HG02571 (cell line): ENCODE data around the gene CCDC154.
A peak's percentile ranks its signal among the peaks of the same experiment; 100 is the strongest.
"Not testable (repeated sequence)": the region's sequence is repeated elsewhere in the genome, so short reads cannot be mapped to it uniquely, and the experiment has no call there.

Source experiments
- ATAC-seq: cut with Tn5 transposase; IDR thresholded peaks from one replicate; pipeline ENCODE4 v1.9.1; 2021; ENCODE audit warnings: mild to moderate bottlenecking, moderate library complexity; ENCODE audit not compliant: unreplicated experiment

CCDC154 gene, protein sequence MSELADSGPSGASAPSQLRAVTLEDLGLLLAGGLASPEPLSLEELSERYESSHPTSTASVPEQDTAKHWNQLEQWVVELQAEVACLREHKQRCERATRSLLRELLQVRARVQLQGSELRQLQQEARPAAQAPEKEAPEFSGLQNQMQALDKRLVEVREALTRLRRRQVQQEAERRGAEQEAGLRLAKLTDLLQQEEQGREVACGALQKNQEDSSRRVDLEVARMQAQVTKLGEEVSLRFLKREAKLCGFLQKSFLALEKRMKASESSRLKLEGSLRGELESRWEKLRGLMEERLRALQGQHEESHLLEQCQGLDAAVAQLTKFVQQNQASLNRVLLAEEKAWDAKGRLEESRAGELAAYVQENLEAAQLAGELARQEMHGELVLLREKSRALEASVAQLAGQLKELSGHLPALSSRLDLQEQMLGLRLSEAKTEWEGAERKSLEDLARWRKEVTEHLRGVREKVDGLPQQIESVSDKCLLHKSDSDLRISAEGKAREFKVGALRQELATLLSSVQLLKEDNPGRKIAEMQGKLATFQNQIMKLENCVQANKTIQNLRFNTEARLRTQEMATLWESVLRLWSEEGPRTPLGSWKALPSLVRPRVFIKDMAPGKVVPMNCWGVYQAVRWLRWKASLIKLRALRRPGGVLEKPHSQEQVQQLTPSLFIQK

DNA sequence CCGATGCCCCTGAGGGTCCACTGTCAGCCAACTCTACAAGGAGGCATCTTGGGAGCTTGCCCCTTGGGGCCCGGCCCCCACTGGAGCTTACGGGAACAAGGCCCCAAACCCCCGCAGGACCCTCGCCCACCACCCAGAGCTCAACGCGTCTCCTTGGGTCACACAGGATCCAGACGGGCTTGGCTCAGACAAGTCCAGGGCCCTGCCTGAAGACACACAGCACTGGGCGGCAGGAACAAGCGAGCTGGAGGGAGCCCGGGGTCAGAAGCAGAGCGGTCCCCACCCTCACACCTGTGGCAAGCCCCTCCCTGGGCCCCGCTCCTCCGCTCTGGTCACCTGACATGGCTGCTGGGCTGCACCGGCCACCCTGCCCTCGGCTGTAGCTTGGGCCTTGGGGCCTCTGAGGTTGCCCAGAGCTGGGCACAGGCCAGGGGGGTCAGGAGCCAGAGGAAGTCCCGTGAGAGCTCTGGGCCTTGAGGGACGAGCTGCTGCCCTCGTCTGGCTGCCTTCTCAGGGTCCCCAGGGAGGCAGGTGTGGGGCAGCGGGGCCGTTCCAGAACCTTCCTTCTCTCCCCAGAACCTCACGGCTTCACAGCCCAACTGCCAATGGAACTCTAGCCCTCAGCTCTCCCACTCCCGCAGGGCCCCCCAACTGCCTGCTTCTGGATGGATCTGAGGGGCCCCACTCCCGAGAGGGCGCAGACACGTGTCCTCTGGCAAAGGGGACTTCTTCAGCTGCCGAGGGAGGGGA lies at the start of gene CCDC154:
Gene CCDC154, minus strand, starts transcription at position 577 of the 750 bp plus-strand sequence. Its CDS starts 234 bp downstream, at position 343.
- ATAC-seq = no peak

DNA sequence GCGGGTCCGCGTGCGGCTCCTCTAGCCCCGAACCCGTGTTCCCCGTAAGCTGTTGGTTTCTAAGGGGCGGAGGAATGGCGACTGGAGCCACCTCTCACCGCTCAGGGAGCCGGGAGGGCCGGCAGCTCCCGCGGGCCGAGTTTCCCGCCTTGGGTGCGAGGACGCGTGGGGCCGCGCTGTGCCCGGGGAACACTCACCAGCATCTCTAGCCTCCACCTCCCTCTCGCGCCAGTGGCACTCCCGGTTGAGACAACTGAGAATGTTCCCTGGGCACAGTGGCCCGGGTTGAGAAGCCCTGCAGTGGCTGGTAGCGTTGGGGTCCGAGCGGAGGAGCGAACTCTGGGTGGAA lies 49.4 kb upstream of the CCDC154 start:
- no peak for ATAC-seq

DNA sequence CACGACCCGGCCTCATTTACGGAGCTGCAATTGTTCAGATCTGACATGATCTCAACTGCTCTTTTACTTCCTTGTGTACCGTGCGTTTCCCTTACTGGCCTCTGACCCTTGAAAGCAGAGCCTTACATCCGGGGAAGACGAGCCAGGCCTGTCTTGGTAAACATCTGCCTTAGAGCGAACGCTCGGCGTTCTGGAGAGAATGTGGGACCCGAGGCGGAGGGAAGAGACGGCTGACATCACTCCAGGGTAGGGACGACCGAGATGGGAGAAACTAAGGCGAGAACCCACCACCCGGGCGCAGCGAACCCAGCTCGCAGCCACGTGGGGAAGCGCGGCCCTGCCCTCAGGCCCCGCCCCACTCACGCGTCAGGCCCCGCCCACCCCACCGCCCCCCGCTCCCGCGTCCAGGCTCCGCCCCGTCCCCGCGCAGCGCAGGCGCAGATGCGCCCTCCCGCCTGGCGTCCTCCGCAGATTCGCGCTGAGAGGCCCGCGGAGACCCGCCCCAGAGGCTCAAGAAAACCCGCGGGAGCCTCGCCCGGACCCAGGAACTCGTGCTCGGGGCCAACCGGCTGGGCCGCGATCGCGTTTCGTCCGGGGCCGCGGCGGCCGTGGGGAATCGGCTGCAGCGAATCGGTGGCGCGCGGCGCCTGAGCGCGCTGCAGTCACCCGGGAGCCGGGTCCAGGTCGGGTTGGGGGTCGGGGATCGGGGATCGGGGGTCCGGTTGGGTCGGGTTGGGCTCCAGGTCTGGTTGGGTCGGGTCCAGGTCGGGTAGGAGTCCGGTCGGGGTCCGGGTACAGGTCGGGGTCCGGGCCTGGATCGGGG lies 48.8 kb upstream of the CCDC154 start, which contains the start of gene TELO2:
Gene TELO2, plus strand, starts transcription at position 438 of the 823 bp plus-strand sequence. CDS start 922 bp downstream, outside the sequence.
- ATAC-seq = peak; percentile 52

DNA sequence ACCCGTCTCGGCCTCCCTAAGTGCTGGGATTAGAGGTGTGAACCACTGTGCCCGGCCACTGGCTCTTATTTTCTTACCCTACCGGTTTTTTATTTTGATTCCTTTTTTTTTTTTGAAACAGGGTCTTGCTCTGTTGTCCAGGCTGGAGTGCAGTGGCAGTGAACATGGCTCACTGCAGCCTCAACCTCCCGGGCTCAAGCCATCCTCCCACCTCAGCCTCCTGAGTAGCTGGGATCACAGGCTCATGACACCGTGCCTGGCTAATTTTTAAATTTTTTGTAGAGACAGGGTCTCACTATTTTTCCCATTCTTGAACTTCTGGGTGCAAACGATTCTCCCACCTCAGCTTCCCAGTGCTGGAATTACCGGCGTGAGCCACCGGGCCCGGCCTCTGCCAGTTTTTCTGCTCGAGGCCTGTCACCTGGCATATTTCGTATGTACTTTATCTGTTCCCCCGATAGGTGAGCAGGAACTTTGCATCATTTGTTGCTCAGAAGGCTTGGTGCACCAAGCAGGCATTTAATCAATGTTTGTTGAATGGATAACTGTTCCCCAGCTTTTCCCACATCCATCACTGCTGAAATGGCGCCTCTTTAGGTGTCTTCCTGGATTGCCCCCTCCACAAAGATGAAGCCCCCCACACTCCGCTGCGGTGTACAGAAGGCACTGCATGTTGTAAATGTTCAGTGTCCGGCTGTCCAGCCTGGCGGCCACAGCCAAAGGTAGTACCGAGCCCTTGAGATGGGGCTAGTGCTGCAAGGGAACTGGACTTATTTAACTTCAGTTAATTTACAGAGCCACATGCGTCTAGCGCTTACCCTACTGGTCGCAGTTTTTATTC lies 47.9 kb upstream of the CCDC154 start:
- ATAC-seq = no peak

DNA sequence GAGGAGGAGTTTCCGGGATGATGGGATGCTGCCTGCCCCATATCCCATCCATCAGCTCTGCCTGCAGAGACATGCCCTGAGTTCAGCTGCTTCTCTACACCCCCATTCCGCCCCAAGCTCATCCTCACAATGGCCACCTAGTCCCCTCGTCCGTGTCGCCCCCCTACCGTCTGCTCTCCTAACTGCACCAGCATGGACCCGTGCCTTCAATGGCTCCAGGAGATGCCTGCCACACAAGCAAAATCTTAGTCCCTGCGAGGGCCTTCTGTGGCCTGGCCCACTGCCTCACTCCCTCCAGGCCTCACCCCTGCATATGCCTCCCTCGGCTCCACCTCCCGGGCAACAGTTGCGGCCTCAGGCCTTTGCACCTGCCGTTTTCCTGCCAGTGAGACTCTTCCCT lies 47.0 kb upstream of the CCDC154 start:
- ATAC-seq = no peak

DNA sequence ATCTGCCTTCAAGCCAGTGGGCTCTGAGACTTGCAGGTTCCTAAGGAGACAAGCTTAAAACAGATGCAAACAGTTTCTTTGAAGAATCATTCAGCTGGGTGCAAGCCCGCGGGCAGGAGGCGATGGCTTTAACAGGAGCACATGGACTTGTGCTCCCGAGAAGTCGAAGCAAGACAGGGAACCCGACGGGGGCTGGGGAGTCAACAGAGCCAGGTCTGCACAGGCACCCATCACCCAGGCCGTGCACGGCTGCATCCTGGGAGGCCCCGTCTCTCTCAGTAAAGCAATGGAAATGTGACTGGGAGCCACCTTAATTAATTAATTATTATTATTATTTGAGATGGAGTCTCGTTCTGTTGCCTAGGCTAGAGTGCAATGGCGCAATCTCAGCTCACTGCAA lies 44.7 kb upstream of the CCDC154 start:
- no peak for ATAC-seq

DNA sequence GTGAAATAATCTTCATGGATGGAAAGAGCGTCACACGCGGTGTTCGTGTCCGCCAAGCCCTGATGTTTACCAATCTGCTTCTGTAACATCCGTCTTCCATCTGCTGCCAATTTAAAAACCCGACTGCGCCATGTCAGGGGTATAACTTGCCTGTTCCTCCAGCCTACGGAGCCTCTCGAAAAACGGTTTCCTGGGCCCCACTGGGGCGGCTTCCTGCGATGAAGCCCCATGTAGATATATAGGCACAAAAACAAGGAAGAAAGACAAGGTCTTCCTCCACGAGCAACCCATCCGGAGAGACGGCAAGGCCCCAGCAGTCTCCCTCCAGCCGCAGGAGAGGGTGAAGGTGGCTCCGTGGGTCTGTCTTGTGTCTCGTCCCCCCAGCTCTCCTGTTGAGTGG lies 44.3 kb upstream of the CCDC154 start, which contains the start of gene PTX4:
Gene PTX4, minus strand, starts transcription at position 326 of the 400 bp plus-strand sequence. Its CDS starts 35 bp downstream, at position 291.
- no peak for ATAC-seq

DNA sequence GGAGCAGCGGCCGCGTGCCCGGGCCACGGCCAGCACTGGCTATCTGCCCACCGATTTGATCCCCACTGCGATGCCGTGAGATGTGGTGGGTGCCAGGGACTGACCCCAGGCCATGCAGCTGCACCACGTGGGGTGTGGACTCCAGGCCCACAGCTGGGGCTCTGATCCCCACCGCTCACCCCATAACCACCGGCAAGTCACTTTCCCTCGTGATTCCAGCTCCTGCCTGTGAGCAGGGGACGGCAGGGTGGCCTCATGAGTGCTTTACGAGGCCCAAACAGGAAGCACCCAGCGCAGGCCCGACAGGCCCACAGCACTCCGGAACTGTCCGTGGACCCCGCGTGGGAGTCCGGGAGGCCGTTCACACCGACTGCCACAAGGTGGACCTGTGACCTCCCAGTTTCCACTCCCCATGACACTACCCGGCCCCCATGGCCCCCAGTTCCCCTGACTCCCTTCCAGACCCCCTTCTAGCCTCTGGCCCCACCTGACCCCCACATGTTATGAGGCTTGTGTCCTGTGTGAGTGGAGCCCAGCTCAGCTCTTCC lies 43.8 kb upstream of the CCDC154 start:
- no peak for ATAC-seq

DNA sequence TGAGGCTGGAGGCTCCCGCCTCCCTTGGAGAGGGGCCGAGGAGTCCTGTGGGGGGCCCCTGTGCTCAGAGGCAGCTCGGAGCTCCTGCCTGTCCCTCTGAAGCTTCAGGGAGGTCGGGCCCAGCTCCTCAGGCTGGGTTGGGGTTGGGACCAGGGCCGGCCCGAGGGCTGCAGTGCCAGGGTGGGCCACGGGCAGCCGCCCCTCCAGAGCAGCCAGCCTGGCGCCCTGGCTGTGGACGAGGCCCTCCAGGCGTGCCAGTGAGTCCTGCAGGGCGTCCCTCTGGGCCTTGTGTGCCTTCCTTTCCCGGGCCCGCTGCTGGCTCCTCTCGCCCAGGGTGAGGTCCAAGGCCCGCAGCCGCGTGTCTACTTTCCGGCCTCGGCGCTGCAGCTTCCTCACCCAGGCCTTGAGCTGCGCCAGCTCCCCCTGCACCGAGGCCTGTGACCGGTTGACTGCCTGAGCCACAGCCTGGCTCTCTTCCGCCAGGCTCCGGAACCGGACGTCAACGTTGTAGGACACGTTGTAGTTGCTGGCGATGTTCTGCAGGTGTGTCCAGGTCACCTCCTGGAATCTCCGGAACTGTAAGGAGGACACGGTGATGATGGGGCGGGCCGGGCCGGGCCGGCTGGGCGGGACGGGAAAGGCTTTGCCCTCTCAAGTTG lies 43.2 kb upstream of the CCDC154 start:
- ATAC-seq = no peak

DNA sequence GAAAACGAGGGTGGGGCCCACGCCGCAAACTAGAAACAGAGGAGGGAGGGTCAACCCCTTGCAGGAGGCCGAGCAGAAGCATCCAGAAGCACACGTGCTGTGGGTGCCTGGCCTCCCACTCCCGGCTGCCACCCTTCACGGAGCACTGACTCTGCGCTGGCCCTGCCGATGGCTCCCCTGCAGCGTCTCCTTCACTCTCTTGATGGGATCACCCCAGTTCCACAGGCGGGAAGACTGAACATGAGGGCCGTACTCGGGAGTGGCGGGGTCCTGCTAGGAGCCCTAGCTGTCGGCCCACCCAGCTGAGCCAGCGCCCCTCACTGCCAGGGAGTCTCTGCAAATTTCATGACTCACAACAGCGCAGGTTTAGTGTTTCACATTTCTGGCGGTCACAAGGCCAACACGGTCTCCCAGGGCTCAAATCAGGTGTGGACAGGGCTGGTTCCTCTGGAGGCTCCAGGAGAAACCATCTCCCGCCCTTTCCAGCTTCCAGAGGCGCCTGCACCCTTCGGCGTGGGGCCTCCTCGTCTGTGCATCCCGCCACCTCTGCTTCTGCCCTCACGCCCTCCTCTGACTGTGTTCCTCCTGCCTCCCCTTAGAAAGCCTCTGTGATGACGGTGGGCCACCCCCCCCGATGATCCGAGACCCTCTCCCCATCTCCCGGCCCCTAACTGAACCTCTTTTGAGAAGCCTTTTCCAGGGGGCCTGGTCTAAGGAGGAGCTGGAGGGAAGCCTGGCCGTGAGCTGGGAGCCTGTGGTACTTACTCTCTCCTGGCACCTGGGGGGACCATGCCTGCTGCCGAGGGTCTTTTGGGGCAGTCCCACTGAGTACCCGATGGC lies 42.4 kb upstream of the CCDC154 start:
- no peak for ATAC-seq

DNA sequence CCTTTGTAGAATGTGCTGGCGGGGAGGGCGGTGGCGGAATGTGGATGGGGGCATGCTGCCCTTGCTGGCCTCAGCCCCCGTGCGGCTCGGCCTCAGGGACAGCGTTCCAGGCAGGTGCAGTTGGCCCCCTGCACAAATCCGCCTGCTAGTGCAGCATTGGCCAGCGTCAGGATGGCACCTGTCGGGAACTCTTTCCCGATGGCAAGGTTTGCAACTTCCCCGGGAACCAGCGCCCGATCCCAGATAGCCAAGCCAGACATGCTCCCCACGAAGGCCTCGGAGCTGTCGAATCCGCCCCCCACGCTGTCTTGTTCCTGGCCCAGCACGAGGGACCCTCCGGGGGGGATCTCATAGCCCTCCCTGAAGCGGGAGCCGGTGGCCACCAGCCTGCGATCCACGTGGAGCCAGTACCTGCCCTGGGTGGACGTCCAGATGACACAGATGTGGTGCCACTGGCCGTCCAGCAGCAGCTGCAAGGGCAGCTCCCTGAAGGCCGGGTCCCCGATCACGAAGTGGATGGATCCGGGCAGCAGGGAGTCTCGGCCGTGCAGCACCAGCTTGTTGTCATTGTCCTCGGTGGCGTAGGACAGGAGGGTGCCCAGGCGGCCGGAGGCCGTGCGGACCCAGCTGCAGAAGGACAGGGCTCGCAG lies 41.6 kb upstream of the CCDC154 start:
- ATAC-seq = no peak

DNA sequence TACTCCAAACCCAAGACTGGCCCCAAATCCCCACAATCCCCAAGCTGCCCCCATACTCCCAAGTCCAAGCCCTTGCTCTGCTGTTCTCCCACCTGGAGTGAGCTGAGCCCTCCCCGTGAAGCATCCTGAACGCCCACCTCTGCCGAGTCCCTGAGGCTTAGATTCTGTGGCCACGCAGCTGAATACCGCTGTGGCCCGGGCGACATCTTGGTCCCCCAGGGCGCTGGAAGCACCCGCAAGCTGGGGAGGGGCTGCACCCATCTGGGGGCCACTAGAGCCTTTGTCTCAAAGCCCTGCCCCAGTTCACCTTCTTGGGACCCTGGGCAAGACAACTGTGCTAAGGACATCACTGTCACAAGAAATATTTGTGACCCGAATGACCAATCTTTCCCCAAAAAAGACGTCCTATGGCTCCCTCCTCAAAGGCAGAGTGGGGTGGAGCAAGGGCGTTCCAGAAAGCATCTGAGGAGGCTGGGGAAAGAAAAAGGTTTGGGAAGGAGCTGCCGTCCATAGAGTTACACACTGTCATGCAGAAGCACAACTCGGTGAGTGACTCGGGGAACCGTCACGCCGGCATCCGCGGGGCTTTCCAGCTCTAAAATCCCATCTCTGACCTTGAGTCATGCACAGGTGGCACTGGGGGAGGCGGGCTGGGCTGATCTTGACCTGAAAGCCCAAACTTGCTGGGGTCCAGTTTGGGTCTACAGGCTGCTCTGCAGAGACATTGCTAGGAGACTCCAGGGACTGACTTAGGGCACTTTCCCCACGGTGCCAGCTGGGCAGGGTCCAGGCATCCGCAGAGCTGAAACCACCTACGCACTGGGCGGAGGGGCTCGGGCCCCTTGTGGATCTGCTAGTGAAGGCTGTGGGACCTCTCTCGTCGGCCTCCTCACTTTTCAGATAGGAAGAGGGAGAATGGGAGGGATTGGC lies 37.8 kb upstream of the CCDC154 start:
- ATAC-seq = no peak

DNA sequence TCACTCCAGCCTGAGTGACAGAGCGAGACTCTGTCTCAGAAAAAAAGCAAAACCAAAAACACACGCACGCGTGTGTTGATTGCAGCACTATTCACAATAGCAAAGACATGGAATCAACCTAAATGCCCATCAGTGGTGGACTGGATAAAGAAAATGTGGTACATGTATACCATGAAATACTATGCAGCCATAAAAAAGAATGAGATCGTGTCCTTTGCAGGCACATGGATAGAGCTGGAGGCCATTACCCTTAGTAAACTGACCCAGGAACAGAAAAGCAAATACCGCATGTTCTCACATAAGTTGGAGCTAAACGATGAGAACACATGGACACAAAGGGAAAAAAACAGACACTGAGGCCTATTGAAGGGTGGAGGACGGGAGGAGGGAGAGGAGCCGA lies 34.6 kb upstream of the CCDC154 start:
- ATAC-seq = not testable (repeated sequence)

DNA sequence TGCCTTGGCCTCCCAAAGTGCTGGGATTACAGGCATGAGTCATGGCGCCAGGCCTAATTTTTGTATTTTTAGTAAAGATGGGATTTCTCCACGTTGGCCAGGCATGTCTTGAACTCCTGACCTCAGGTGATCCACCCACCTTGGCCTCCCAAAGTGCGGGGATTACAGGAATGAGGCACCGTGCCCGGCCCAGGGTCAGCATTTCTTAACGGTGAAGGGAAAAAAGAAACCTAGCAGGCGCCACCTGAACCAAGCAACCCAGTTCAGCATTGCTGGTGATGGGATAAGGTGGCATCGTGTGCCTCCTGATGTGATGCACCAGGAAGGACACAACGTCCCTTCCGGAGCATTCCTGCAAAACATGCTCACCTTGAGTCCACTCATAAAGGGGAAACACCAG lies 32.7 kb upstream of the CCDC154 start:
- ATAC-seq = no peak

DNA sequence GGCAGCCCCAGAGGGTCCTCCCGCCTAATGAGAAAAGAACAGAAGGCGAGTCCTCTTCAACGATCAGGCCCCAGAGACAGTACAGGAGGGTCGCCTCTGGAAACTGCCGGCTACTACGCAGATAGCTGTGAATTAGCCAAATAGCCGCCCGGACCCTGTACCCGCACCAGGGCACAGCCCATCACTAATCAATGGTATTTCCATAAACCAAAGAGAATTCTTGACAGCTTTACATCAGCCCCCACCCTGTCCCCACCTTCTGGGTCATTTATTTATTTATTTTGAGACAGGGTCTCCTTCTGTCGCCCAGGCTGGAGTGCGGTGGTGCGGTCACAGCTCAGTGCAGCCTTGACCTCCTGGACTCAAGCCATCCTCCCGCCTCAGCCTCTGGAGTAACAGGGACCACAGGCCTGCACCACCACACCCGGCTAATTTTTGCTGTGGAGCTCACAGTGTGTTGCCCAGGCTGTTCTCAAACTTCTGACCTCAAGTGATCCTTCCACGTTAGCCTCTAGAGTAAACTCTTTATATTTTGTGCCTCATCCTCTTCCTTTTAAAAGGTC lies 31.3 kb upstream of the CCDC154 start:
- ATAC-seq = no peak
